ENCODE results near the gene SLC25A15. TPM values are rescaled to one million over a fixed set of nuclear protein-coding genes. Genes with fewer than 3 reads are reported as not detected.
"Not testable (repeated sequence)": the region's sequence is repeated elsewhere in the genome, so short reads cannot be mapped to it uniquely, and the experiment has no call there.

Gene SLC25A15
- total RNA-seq, 1 donor from 2014 or later, result 5.4 TPM

DNA sequence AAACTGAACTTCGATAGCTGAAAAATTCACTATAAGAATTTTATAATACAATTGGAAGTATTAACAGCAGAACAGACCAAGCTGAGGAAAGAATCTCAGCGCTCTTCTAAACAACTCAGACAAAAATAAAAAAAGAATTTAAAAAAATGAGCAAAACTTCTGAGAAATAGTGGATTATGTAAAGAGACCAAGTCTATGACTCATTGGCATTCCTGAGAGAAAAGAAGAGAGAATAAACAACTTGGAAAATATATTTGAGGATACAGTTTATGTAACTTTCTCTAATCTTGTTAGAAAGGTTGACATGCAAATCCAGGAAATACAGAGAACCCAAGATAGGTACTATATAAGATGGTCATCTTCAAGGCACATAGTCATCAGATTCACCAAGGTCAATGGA lies 25.4 kb downstream of the SLC25A15 start:
- DNase-seq, result no peak
- Histone ChIP-seq H3K9me3 (replicated peaks) (peaks cover 20% of the 10 kb centered on the region), H3K27me3 (ENCODE audit: low read depth) (no peaks in the 10 kb centered on the region), H3K4me1 (no peaks in the 10 kb centered on the region), H3K36me3 (peaks cover 18% of the 10 kb centered on the region), H3K4me3 (no peak overlapping the region), H3K27ac (replicated peaks) (no peak overlapping the region)
- no peak for TF ChIP-seq CTCF (IDR thresholded peaks at IDR 0.05; ENCODE audit: borderline replicate concordance)
- intact Hi-C loops (cut with micrococcal nuclease), result no loop called here

- DNase-seq, result no peak
- Histone ChIP-seq H3K9me3 (replicated peaks) (peaks cover 20% of the 10 kb centered on the region), H3K36me3 (peaks cover 9% of the 10 kb centered on the region), H3K27me3 (ENCODE audit: low read depth) (no peaks in the 10 kb centered on the region), H3K27ac (replicated peaks) (no peak overlapping the region), H3K4me3 (no peak overlapping the region), H3K4me1 (no peaks in the 10 kb centered on the region)
- intact Hi-C loops (cut with micrococcal nuclease), result no loop called here
- no peak for TF ChIP-seq CTCF (IDR thresholded peaks at IDR 0.05; ENCODE audit: borderline replicate concordance)
Observed at GRCh38 chr13:40818926-40819325, 29.5 kb downstream of the SLC25A15 start.

- TF ChIP-seq CTCF (IDR thresholded peaks at IDR 0.05; ENCODE audit: borderline replicate concordance), result no peak
- Histone ChIP-seq H3K4me3 (no peak overlapping the region), H3K27me3 (ENCODE audit: low read depth) (no peaks in the 10 kb centered on the region), H3K27ac (replicated peaks) (no peak overlapping the region), H3K9me3 (replicated peaks) (peaks cover 20% of the 10 kb centered on the region), H3K36me3 (peaks cover 7% of the 10 kb centered on the region), H3K4me1 (no peaks in the 10 kb centered on the region)
- intact Hi-C loops (cut with micrococcal nuclease), result no loop called here
- no peak for DNase-seq
Observed at GRCh38 chr13:40819797-40820315, 30.4 kb downstream of the SLC25A15 start.

DNA sequence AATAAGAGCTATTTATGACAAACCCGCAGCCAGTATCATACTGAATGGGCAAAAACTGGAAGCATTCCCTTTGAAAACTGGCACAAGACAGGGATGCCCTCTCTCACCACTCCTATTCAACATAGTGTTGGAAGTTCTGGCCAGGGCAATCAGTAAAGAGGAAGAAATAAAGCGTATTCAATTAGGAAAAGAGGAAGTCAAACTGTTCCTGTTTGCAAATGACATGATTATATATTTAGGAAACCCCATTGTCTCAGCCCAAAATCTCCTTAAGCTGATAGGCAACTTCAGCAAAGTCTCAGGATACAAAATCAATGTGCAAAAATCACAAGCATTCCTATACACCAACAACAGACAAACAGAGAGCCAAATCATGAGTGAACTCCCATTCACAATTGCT lies 50.3 kb downstream of the SLC25A15 start:
- H3K9me3 ChIP-seq (replicated peaks); H3K27ac ChIP-seq (replicated peaks); H3K4me3 ChIP-seq; H3K27me3 ChIP-seq (ENCODE audit: low read depth); DNase-seq; intact Hi-C loops (cut with micrococcal nuclease); H3K4me1 ChIP-seq; H3K36me3 ChIP-seq: not testable (repeated sequence)

DNA sequence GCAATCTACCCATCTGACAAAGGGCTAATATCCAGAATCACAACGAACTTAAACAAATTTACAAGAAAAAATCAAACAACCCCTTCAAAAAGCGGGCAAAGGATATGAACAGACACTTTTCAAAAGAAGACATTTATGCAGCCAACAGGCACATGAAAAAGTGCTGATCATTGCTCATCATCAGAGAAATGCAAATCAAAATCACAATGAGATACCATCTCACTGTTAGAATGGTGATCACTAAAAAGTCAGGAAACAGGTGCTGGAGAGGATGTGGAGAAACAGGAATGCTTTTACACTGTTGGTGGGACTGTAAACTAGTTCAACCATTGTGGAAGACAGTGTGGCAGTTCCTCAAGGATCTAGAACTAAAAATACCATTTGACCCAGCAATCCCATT lies 51.5 kb downstream of the SLC25A15 start:
- H3K4me1 ChIP-seq; H3K9me3 ChIP-seq (replicated peaks); DNase-seq; H3K27ac ChIP-seq (replicated peaks); H3K36me3 ChIP-seq; H3K27me3 ChIP-seq (ENCODE audit: low read depth); H3K4me3 ChIP-seq; intact Hi-C loops (cut with micrococcal nuclease): not testable (repeated sequence)

Small RNAs within 50 kb of the gene (microRNA-seq; reads per million reads assigned to microRNA genes)
- not detected for gene MIR621

Other genes starting within 250 kb of the SLC25A15 start
- 13.2 TPM for gene FOXO1, start 123.0 kb upstream of the SLC25A15 start, total RNA-seq
- gene MRPS31, start 18.4 kb upstream of the SLC25A15 start, total RNA-seq, result 32.2 TPM
- 31.1 TPM for gene ELF1, start 229.7 kb downstream of the SLC25A15 start, total RNA-seq